Measurements from ENCODE around the gene MORN4.
"Not testable (repeated sequence)": the region's sequence is repeated elsewhere in the genome, so short reads cannot be mapped to it uniquely, and the experiment has no call there.

Gene MORN4

GRCh38 chr10:97640868-97641811 is 7.8 kb upstream of the MORN4 start:
- no peak for DNase-seq

GRCh38 chr10:97640174-97640867 is 7.0 kb upstream of the MORN4 start, which contains the start of gene PI4K2A:
TSS of gene PI4K2A (plus strand) at chr10:97640671. CDS start at chr10:97640743, 72 bp downstream.
- DNase-seq, result peak; percentile 48

GRCh38 chr10:97639090-97639489 is 5.8 kb upstream of the MORN4 start:
- DNase-seq, result not testable (repeated sequence)

- DNase-seq, result no peak
Observed at GRCh38 chr10:97635577-97635976, 2.3 kb upstream of the MORN4 start.

GRCh38 chr10:97633921-97634320 is 621 bp upstream of the MORN4 start:
- no peak for DNase-seq

- no peak for DNase-seq
Observed at GRCh38 chr10:97631098-97631497, 2.2 kb downstream of the MORN4 start.

- no peak for DNase-seq
Observed at GRCh38 chr10:97629289-97629688, 4.0 kb downstream of the MORN4 start.

- no peak for DNase-seq
Observed at GRCh38 chr10:97628228-97628627, 5.1 kb downstream of the MORN4 start.

GRCh38 chr10:97627731-97628130 is 5.6 kb downstream of the MORN4 start:
- no peak for DNase-seq

- no peak for DNase-seq
Observed at GRCh38 chr10:97623277-97623676, 10.0 kb downstream of the MORN4 start.

- DNase-seq, result no peak
Observed at GRCh38 chr10:97618733-97619132, 14.6 kb downstream of the MORN4 start.

GRCh38 chr10:97618285-97618684 is 15.0 kb downstream of the MORN4 start:
- no peak for DNase-seq

- no peak for DNase-seq
Observed at GRCh38 chr10:97612386-97612785, 20.9 kb downstream of the MORN4 start.

GRCh38 chr10:97611473-97611872 is 21.8 kb downstream of the MORN4 start:
- no peak for DNase-seq

- DNase-seq, result no peak
Observed at GRCh38 chr10:97608991-97609561, 24.2 kb downstream of the MORN4 start.

- no peak for DNase-seq
Observed at GRCh38 chr10:97607095-97607636, 26.1 kb downstream of the MORN4 start.

- no peak for DNase-seq
Observed at GRCh38 chr10:97601268-97602215, 31.8 kb downstream of the MORN4 start.

GRCh38 chr10:97600616-97601015 is 32.7 kb downstream of the MORN4 start:
- no peak for DNase-seq

- no peak for DNase-seq
Observed at GRCh38 chr10:97599272-97599619, 34.1 kb downstream of the MORN4 start.

GRCh38 chr10:97598407-97599271 is 34.7 kb downstream of the MORN4 start:
- no peak for DNase-seq

- DNase-seq, result no peak
Observed at GRCh38 chr10:97597778-97598177, 35.5 kb downstream of the MORN4 start.
